HL-60 (cell line): Measurements from ENCODE around the gene RBM33.

ENCODE experiments used
- DNase-seq, 2 experiments: peaks; one replicate each; pipeline ENCODE4 v3.0.0-alpha.2; 2010 to 2020; ENCODE audit warnings: low read depth in 1 of 2, low spot score in 1 of 2
- H3K27ac ChIP-seq: fragments of 250-450 bp; sonication (Bioruptor Pico); replicated peaks from 2 replicates; pipeline ENCODE4 v1.5.1; 2020; ENCODE audit warnings: mild to moderate bottlenecking, moderate library complexity
- H3K27me3 ChIP-seq: fragments of 250-450 bp; sonication (Bioruptor Pico); 2 replicates; pipeline ENCODE4 v1.5.1; 2021; ENCODE audit warnings: mild to moderate bottlenecking, moderate library complexity; ENCODE audit not compliant: insufficient read depth, poor library complexity, severe bottlenecking
- H3K4me3 ChIP-seq: replicated peaks from 2 replicates; pipeline ENCODE4 v1.5.1; 2011; ENCODE audit warnings: mild to moderate bottlenecking, control low read depth, low read length; ENCODE audit not compliant: insufficient read depth
- GABPA ChIP-seq: IDR thresholded peaks from 2 replicates; pipeline ENCODE4 v1.6.1; 2012; ENCODE audit warnings: low read depth
- POLR2AphosphoS5 ChIP-seq: IDR thresholded peaks from 2 replicates; pipeline ENCODE4 v1.6.1; 2012; ENCODE audit warnings: low read depth
- REST ChIP-seq: IDR thresholded peaks from 2 replicates; pipeline ENCODE4 v1.6.1; 2012; ENCODE audit warnings: low read depth; ENCODE audit not compliant: insufficient replicate concordance
- SPI1 ChIP-seq: IDR thresholded peaks from 2 replicates; pipeline ENCODE4 v1.6.1; 2012; ENCODE audit warnings: low read depth, mild to moderate bottlenecking, borderline replicate concordance
- TF ChIP-seq, protein P1 (sequence below): IDR thresholded peaks from one replicate; pipeline ENCODE4 v1.5.1; 2011; ENCODE audit warnings: low read length, control low read depth, inconsistent platforms; ENCODE audit not compliant: insufficient read depth

Gene RBM33

GRCh38 chr7:155631155-155631554 is 13.3 kb upstream of the RBM33 start:
- Histone ChIP-seq H3K27me3 (no peaks in the 10 kb centered on the region), H3K27ac (no peak overlapping the region), H3K4me3 (no peak overlapping the region)
- TF ChIP-seq, protein P1, sequence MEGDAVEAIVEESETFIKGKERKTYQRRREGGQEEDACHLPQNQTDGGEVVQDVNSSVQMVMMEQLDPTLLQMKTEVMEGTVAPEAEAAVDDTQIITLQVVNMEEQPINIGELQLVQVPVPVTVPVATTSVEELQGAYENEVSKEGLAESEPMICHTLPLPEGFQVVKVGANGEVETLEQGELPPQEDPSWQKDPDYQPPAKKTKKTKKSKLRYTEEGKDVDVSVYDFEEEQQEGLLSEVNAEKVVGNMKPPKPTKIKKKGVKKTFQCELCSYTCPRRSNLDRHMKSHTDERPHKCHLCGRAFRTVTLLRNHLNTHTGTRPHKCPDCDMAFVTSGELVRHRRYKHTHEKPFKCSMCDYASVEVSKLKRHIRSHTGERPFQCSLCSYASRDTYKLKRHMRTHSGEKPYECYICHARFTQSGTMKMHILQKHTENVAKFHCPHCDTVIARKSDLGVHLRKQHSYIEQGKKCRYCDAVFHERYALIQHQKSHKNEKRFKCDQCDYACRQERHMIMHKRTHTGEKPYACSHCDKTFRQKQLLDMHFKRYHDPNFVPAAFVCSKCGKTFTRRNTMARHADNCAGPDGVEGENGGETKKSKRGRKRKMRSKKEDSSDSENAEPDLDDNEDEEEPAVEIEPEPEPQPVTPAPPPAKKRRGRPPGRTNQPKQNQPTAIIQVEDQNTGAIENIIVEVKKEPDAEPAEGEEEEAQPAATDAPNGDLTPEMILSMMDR: no peak
- TF ChIP-seq REST (no peak), POLR2AphosphoS5 (no peak), GABPA (no peak), SPI1 (no peak)
- no peak for DNase-seq

DNA sequence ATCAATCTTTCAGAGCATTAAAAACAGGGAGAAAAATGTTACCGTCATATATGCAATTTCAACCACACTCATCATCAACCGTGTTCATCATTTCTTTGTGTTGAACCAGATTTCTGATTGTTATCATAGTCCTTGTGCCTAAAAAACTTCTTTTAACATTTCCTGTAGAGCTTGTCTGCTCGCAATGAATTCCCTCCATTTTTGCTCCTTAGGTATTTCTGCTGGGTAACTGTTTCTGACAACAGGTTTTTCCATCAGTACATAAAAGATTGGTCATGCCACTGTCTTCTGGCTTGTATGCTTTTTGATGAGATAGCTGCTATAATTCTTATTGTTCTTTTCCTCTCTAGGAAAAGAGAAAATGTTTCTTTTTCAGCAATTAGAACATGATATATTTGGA is 8.6 kb upstream of the RBM33 start:
- H3K27me3 ChIP-seq: no peaks in the 10 kb centered on the region
- DNase-seq: no peak
- TF ChIP-seq, protein P1: no peak
- TF ChIP-seq REST (no peak), SPI1 (no peak), POLR2AphosphoS5 (no peak), GABPA (no peak)
- H3K27ac ChIP-seq: no peak overlapping the region
- no peak overlapping the region for H3K4me3 ChIP-seq

- no peak for DNase-seq
- H3K27ac ChIP-seq: no peak overlapping the region
- no peaks in the 10 kb centered on the region for H3K27me3 ChIP-seq
- H3K4me3 ChIP-seq: no peak overlapping the region
- TF ChIP-seq GABPA (no peak), POLR2AphosphoS5 (no peak), SPI1 (no peak), REST (no peak)
- TF ChIP-seq, protein P1: no peak
These were observed 7.3 kb upstream of the RBM33 start for GRCh38 chr7:155637155-155637554.
